Epithelial cell of proximal tubule (primary cell): Measurements from ENCODE around the gene SHKBP1. TPM values are rescaled to one million over a fixed set of nuclear protein-coding genes. Genes with fewer than 3 reads are reported as not detected.

Experiments
- DNase-seq: peaks from one replicate; pipeline ENCODE4 v3.0.0-alpha.2; 2011; ENCODE audit warnings: low read depth
- H3K4me3 ChIP-seq: 2 replicates; pipeline ENCODE4 v1.5.1; 2011; ENCODE audit warnings: low read depth, mild to moderate bottlenecking, low read length
- total RNA-seq: library from RNA; depleted of rRNA; stranded (reverse); fragments of >200 nt; gene quantifications from 2 replicates; pipeline ENCODE4 v1.2.3, GENCODE V29; 2015
- TF ChIP-seq, protein P1 (sequence below): conservative IDR thresholded peaks from 2 replicates; pipeline ENCODE4 v1.5.1; 2012; ENCODE audit warnings: low read depth, mild to moderate bottlenecking, low read length

SHKBP1 gene
- total RNA-seq, 1 donor from 2014 or later, result 113 TPM

DNA sequence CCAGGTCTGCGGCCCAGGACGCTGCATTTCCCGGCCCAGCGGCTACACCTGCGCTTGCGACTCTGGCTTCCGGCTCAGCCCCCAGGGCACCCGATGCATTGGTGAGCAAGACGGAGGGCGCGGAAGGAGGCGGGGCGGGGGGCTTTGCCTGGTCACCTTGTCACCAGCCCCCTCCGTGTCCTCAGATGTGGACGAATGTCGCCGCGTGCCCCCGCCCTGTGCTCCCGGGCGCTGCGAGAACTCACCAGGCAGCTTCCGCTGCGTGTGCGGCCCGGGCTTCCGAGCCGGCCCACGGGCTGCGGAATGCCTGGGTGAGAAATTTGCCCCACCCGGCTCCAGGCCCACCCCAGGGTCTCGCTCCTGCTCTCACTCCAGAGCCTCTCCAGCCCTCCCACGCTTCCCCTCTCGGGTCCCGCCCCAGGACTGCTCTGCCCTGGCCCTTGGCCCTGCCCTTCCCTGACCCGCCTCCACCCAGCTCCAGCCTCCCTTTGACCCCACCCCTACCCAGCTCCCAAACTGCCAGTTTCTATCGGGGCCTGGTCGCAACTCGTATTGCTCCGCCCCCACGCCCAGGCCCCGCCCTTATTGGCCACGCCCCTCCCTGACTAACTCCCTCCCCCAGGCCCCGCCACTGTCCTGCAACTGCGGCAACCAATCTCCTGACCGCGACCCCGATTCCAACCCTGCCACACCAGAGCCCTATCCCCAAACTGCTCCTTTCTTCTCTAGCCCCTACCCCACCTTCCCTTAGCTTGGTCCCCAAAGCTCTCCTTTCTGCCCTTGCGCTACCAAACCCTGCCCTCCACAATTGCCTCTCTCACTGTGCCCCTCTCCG, 33.1 kb downstream of the SHKBP1 start:
- TF ChIP-seq, protein P1, sequence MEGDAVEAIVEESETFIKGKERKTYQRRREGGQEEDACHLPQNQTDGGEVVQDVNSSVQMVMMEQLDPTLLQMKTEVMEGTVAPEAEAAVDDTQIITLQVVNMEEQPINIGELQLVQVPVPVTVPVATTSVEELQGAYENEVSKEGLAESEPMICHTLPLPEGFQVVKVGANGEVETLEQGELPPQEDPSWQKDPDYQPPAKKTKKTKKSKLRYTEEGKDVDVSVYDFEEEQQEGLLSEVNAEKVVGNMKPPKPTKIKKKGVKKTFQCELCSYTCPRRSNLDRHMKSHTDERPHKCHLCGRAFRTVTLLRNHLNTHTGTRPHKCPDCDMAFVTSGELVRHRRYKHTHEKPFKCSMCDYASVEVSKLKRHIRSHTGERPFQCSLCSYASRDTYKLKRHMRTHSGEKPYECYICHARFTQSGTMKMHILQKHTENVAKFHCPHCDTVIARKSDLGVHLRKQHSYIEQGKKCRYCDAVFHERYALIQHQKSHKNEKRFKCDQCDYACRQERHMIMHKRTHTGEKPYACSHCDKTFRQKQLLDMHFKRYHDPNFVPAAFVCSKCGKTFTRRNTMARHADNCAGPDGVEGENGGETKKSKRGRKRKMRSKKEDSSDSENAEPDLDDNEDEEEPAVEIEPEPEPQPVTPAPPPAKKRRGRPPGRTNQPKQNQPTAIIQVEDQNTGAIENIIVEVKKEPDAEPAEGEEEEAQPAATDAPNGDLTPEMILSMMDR, result no peak
- peak overlapping the region; percentile 63 for H3K4me3 ChIP-seq
- no peak for DNase-seq

DNA sequence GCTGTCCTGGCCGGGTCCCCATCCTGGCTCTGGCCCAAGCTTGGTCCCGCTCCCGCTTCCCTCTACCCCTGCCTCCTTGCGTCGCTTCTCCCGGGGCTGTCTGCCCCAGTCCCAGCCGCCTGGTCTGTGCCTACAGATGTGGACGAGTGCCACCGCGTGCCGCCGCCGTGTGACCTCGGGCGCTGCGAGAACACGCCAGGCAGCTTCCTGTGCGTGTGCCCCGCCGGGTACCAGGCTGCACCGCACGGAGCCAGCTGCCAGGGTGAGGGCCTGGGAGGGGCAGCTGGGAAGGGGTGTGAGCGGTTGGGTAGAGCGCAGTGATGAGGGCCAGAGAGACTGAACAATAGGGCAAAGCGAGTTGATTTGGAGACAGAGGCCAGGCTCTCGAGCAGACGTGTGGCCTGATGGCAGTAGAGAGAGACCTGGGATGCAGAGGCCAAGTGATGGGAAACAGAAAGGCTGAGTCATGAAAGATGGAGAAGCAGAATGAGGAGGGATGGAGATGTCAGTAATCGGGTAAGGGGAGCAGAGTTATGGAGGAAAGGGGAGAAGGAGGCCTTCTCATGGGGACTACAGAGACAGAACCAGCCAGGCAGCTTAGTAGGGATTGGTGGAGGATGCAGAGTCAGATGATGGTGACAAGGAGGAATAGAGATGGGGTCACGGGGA, 33.9 kb downstream of the SHKBP1 start:
- H3K4me3 ChIP-seq, result peak overlapping the region; percentile 34
- TF ChIP-seq, protein P1, result no peak
- no peak for DNase-seq

DNA sequence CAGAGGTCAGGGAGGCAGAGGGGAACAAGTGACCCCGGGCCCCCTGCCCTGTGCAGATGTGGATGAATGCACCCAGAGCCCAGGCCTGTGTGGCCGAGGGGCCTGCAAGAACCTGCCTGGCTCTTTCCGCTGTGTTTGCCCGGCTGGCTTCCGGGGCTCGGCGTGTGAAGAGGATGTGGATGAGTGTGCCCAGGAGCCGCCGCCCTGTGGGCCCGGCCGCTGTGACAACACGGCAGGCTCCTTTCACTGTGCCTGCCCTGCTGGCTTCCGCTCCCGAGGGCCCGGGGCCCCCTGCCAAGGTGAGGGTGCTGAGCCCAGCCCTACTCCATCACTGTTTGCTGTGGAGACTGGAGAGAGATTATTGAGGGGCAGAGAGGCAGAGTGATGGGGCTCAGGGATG, 34.4 kb downstream of the SHKBP1 start:
- DNase-seq, result no peak
- TF ChIP-seq, protein P1, result no peak
- H3K4me3 ChIP-seq, result no peak overlapping the region

DNA sequence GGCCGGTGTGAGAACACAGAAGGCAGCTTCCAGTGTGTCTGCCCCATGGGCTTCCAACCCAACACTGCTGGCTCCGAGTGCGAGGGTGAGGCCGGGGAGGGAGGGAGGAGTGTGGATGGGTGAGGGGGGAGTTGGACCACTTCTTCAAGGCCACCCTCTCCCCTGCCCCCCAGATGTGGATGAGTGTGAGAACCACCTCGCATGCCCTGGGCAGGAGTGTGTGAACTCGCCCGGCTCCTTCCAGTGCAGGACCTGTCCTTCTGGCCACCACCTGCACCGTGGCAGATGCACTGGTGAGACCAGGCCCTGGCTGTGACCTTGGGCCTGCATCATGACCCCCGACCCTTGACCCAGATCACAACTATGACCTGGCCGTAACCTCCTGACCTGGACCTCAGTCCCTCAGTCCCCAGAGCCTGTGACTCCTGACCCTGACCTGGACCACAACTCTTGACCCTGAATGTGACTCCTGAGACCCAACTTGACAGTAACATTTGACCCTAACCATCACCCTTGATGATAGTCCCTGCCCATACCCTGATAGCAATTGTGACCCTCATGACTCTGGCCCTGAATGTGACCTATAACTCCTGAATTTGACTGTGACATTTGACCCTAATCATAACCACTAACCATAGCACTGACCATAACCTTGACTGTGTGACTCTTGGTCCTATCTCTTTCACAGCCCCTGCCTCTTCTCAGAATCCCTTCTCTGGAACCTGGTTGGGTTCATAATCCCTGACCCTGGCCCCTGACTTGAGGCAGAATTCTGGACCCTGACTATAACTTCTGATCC, 35.4 kb downstream of the SHKBP1 start:
- TF ChIP-seq, protein P1, result no peak
- no peak for DNase-seq
- no peak overlapping the region for H3K4me3 ChIP-seq

DNA sequence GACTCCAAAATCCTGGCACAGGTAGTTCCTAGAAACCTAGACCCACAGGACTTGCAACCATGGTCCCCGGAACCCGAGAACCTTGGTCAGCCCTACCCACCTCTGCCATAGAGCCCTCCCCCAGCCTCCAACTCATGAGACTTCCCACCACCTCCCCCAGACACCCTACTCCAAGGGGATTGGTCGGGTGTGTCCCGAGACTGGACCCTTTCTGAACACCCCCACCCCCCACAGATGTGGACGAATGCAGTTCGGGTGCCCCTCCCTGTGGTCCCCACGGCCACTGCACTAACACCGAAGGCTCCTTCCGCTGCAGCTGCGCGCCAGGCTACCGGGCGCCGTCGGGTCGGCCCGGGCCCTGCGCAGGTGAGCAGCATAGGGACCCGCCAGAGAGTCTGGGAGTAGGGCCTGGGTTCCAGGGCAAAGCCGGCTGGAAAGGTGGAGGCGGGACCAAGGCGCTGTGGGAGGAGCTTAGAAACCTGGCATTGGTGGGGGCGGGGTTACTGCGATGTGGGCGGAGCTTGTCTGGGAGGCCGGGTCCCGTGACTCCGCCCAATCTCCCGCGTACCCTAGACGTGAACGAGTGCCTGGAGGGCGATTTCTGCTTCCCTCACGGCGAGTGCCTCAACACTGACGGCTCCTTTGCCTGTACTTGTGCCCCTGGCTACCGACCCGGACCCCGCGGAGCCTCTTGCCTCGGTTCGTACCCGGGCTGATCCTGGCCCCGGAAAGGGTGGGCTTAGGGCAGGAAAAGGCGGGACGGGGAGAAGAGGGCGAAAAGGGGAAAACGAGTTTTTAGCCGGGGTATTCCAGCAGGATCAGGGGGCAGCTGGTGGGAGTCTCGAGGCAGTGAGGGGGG, 36.4 kb downstream of the SHKBP1 start:
- DNase-seq, result no peak
- peak overlapping the region; percentile 25 for H3K4me3 ChIP-seq
- TF ChIP-seq, protein P1, result no peak
